ENCODE measurements around the gene RAVER2. TPM values are rescaled to one million over a fixed set of nuclear protein-coding genes. Genes with fewer than 3 reads are reported as not detected.
A peak's percentile ranks its signal among the peaks of the same experiment; 100 is the strongest.

Gene RAVER2
- total and polyA plus RNA-seq, 10 of the 15 experiments (the other 5 are each of a cell fraction or from before 2014, with no cell fraction given): 0.09 to 0.59 (median 0.41) TPM; not detected in 2

DNA sequence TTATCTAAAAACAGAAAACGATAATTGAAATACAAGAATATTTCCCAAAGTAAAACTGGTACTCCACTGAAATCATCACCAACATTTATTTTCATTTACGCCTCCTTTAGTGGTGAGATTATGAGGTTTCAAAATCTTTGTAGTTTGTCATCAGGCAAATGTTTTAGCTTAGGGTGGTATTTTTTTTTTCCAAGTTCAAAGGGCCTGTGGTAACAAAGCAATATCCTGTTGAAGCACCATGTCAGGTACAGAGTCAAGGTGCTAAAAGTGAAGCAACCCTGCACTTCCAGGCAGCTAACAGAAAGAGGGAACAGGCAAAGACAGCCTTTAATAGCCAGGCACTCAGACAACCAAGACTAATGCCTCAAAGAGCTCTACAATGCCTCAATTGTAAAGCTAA lies 132.3 kb downstream of the RAVER2 start:
- no peak overlapping the region for H3K4me3 ChIP-seq
- H3K79me2 ChIP-seq (ENCODE audit: control insufficient read depth, insufficient read depth, low read length): no peaks in the 10 kb centered on the region; the same call in none of the 2 replicates
- WGBS (ENCODE audit: insufficient coverage, insufficient replicate concordance, low lambda C conversion rate, missing lambda C conversion rate): 94% methylated on average over 2 of the region's 2 CpGs
- in situ Hi-C loops (cut with MboI): no loop called here
- no peaks in the 10 kb centered on the region for H3K9me3 ChIP-seq (replicated peaks; ENCODE audit: control insufficient read depth, insufficient read depth, low read length)
- H3K4me1 ChIP-seq (ENCODE audit: control insufficient read depth, insufficient read depth, low read length): peaks cover 13% of the 10 kb centered on the region
- no peak for FAIRE-seq
- POLR2A ChIA-PET: no interaction called here
- no peak for DNase-seq (ENCODE audit: low read depth, low spot score)
- CTCF ChIA-PET: interaction anchor here (1.0 kb wide), 1 partner anchor 85 kb away, joined by 3 read pairs; no protein-coding TSS in a partner anchor
- no peak overlapping the region for H3K27ac ChIP-seq (ENCODE audit: control insufficient read depth, insufficient read depth)
- peaks cover 8 to 21% of the 10 kb centered on the region in 2 experiments for H3K36me3 ChIP-seq (ENCODE audit: control insufficient read depth in 2 of 2, insufficient read depth in 2 of 2, low read length in 1 of 2)
- TF ChIP-seq NRF1 (conservative IDR thresholded peaks at IDR 0.05; ENCODE audit: low read depth, low read length) (no peak), RUNX3 (IDR thresholded peaks at IDR 0.05; ENCODE audit: low read length) (peak; percentile 70), CHD2 (IDR thresholded peaks at IDR 0.05; ENCODE audit: borderline replicate concordance, low read depth, low read length) (no peak)
- no TSS peak for BruUV-seq (replicated peaks)
- H4K20me1 ChIP-seq (ENCODE audit: control insufficient read depth, insufficient read depth): no peaks in the 10 kb centered on the region; the same call in 1 of the 2 replicates
- no peak overlapping the region for H2AFZ ChIP-seq (ENCODE audit: control insufficient read depth, low read depth, low read length)
- intact Hi-C loops (cut with micrococcal nuclease; ENCODE audit: unreplicated experiment): no loop called here
- no peak for ATAC-seq
- no peak overlapping the region for H3K4me2 ChIP-seq (ENCODE audit: control insufficient read depth, insufficient read depth)
- RAD21 ChIA-PET (ENCODE audit: unreplicated experiment): no interaction called here
- H3K27me3 ChIP-seq (replicated peaks in 1 of 2; ENCODE audit: control insufficient read depth in 2 of 2, insufficient read depth in 2 of 2, low read length in 1 of 2): no peaks in the 10 kb centered on the region
- SMC1A ChIA-PET (ENCODE audit: uncharacterized antibody, unreplicated experiment): interaction anchor here (0.7 to 1.4 kb wide), 6 partner anchors 13 to 198 kb away, joined by 3 to 6 read pairs (median 3); no protein-coding TSS in a partner anchor
- H3K9ac ChIP-seq (ENCODE audit: control insufficient read depth, insufficient read depth, low read length): no peak overlapping the region

DNA sequence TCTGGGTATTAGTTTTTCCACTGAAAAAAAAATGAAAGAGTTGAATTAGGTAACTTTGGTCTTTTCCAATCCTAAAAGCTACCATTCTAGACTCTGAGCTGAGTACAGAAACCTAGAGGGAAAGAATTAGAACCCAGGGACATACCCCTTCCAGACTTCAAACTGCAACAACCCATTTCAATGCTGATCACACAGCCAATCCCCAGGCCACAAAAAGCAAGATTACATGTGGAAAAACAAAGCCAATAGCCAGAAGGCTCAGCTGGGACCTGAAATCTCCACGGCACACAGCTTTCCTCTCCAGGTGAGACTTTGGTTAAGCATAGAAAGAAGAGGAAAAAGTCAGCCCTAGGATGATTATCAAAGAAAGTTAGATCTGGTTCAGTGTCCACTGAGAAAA lies 132.7 kb downstream of the RAVER2 start:
- no peaks in the 10 kb centered on the region; the same call in none of the 2 replicates for H3K79me2 ChIP-seq (ENCODE audit: control insufficient read depth, insufficient read depth, low read length)
- H3K4me3 ChIP-seq: no peak overlapping the region
- DNase-seq (ENCODE audit: low read depth, low spot score) (no peak), ATAC-seq (no peak), FAIRE-seq (no peak)
- no peaks in the 10 kb centered on the region for H3K27me3 ChIP-seq (replicated peaks in 1 of 2; ENCODE audit: control insufficient read depth in 2 of 2, insufficient read depth in 2 of 2, low read length in 1 of 2)
- peaks cover 8 to 21% of the 10 kb centered on the region in 2 experiments for H3K36me3 ChIP-seq (ENCODE audit: control insufficient read depth in 2 of 2, insufficient read depth in 2 of 2, low read length in 1 of 2)
- 42% methylated on average over 1 of the region's 1 CpG for WGBS (ENCODE audit: insufficient coverage, insufficient replicate concordance, low lambda C conversion rate, missing lambda C conversion rate)
- H3K4me2 ChIP-seq (ENCODE audit: control insufficient read depth, insufficient read depth): no peak overlapping the region
- H3K9ac ChIP-seq (ENCODE audit: control insufficient read depth, insufficient read depth, low read length): no peak overlapping the region
- intact Hi-C loops (cut with micrococcal nuclease; ENCODE audit: unreplicated experiment): no loop called here
- H2AFZ ChIP-seq (ENCODE audit: control insufficient read depth, low read depth, low read length): no peak overlapping the region
- ChIA-PET POLR2A (no interaction called here), SMC1A (ENCODE audit: uncharacterized antibody, unreplicated experiment) (interaction anchor here (0.7 to 1.4 kb wide), 6 partner anchors 14 to 198 kb away, joined by 3 to 6 read pairs (median 3); no protein-coding TSS in a partner anchor), CTCF (interaction anchor here (0.8 to 1.0 kb wide), 2 partner anchors 9 to 85 kb away, joined by 3 to 4 read pairs; no protein-coding TSS in a partner anchor), RAD21 (ENCODE audit: unreplicated experiment) (no interaction called here)
- no peaks in the 10 kb centered on the region for H3K9me3 ChIP-seq (replicated peaks; ENCODE audit: control insufficient read depth, insufficient read depth, low read length)
- H3K4me1 ChIP-seq (ENCODE audit: control insufficient read depth, insufficient read depth, low read length): peaks cover 17% of the 10 kb centered on the region
- no peak overlapping the region for H3K27ac ChIP-seq (ENCODE audit: control insufficient read depth, insufficient read depth)
- H4K20me1 ChIP-seq (ENCODE audit: control insufficient read depth, insufficient read depth): no peaks in the 10 kb centered on the region; the same call in 1 of the 2 replicates
- no TSS peak for BruUV-seq (replicated peaks)
- in situ Hi-C loops (cut with MboI): no loop called here
- no peak for TF ChIP-seq MEF2A (IDR thresholded peaks at IDR 0.05; ENCODE audit: insufficient read depth, low read depth, low read length)
- TF ChIP-seq NBN (IDR thresholded peaks at IDR 0.05): no peak
- TF ChIP-seq, protein P1, sequence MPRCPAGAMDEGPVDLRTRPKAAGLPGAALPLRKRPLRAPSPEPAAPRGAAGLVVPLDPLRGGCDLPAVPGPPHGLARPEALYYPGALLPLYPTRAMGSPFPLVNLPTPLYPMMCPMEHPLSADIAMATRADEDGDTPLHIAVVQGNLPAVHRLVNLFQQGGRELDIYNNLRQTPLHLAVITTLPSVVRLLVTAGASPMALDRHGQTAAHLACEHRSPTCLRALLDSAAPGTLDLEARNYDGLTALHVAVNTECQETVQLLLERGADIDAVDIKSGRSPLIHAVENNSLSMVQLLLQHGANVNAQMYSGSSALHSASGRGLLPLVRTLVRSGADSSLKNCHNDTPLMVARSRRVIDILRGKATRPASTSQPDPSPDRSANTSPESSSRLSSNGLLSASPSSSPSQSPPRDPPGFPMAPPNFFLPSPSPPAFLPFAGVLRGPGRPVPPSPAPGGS (IDR thresholded peaks at IDR 0.05; ENCODE audit: borderline replicate concordance, insufficient read depth, low read depth, low read length, poor library complexity, severe bottlenecking): no peak
- TF ChIP-seq PML (IDR thresholded peaks at IDR 0.05; ENCODE audit: low read length): no peak
- TF ChIP-seq, protein P2, sequence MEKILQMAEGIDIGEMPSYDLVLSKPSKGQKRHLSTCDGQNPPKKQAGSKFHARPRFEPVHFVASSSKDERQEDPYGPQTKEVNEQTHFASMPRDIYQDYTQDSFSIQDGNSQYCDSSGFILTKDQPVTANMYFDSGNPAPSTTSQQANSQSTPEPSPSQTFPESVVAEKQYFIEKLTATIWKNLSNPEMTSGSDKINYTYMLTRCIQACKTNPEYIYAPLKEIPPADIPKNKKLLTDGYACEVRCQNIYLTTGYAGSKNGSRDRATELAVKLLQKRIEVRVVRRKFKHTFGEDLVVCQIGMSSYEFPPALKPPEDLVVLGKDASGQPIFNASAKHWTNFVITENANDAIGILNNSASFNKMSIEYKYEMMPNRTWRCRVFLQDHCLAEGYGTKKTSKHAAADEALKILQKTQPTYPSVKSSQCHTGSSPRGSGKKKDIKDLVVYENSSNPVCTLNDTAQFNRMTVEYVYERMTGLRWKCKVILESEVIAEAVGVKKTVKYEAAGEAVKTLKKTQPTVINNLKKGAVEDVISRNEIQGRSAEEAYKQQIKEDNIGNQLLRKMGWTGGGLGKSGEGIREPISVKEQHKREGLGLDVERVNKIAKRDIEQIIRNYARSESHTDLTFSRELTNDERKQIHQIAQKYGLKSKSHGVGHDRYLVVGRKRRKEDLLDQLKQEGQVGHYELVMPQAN (conservative IDR thresholded peaks at IDR 0.05): no peak
- no peak for TF ChIP-seq MEF2B (IDR thresholded peaks at IDR 0.05; ENCODE audit: partially characterized antibody, poor library complexity, severe bottlenecking)
- TF ChIP-seq NFYA (IDR thresholded peaks at IDR 0.05; ENCODE audit: borderline replicate concordance, low read depth, low read length): no peak

All from GM12878 (cell line).